OCI-LY3 (cell line): ENCODE measurements around the gene TEDC1.

Experiments
- EZH2phosphoT487 ChIP-seq: fragments of 200-600 bp; shearing (Covaris generic); IDR thresholded peaks from 2 replicates; pipeline ENCODE4 v1.6.1; 2018; ENCODE audit warnings: antibody characterized with exemption, mixed run types, low read depth
- TF ChIP-seq, protein P1 (sequence below): fragments of 200-600, 300-600 bp; sonication (generic); IDR thresholded peaks from 2 replicates; pipeline ENCODE4 v1.5.1; 2014; ENCODE audit warnings: antibody characterized with exemption, low read length, low read depth

DNA sequence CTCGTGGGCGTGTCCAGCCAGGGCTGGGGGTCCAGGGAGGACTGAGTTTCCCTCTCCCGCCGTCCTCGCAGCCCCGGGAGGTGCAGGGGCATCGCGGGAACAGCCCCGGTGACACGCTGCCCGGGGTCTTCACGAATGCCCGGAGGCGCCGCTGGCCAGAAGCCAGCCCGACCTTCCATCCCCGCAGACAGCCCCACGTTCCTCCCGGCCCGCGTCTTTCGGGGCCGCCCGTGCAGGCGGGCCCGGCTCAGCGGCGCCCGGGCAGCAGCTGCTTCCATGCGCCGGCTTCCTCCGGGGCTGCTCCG, 827 bp upstream of the TEDC1 start:
- TF ChIP-seq, protein P1, sequence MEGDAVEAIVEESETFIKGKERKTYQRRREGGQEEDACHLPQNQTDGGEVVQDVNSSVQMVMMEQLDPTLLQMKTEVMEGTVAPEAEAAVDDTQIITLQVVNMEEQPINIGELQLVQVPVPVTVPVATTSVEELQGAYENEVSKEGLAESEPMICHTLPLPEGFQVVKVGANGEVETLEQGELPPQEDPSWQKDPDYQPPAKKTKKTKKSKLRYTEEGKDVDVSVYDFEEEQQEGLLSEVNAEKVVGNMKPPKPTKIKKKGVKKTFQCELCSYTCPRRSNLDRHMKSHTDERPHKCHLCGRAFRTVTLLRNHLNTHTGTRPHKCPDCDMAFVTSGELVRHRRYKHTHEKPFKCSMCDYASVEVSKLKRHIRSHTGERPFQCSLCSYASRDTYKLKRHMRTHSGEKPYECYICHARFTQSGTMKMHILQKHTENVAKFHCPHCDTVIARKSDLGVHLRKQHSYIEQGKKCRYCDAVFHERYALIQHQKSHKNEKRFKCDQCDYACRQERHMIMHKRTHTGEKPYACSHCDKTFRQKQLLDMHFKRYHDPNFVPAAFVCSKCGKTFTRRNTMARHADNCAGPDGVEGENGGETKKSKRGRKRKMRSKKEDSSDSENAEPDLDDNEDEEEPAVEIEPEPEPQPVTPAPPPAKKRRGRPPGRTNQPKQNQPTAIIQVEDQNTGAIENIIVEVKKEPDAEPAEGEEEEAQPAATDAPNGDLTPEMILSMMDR: no peak
- no peak for TF ChIP-seq EZH2phosphoT487
